ENCODE results near the gene SFRP2.

The SFRP2 gene

DNA sequence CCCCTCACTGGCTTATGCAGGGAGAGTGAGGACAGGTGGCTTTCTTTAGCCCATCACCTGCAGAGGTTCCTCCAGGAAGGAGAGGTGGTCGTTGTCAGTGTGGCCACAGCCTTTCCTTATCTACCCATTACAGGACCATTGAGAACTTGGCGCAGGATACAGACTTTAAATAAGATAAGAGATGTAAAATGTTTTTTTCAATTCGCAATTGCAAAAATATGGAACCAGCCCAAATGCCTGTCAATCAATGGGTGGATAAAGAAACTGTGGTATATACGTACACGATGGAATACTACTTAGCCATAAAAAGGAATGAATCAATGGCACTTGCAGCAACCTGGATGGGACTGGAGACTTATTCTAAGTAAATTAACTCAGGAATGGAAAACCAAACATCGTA lies 22.1 kb downstream of the SFRP2 start:
- DNase-seq: no peak

DNA sequence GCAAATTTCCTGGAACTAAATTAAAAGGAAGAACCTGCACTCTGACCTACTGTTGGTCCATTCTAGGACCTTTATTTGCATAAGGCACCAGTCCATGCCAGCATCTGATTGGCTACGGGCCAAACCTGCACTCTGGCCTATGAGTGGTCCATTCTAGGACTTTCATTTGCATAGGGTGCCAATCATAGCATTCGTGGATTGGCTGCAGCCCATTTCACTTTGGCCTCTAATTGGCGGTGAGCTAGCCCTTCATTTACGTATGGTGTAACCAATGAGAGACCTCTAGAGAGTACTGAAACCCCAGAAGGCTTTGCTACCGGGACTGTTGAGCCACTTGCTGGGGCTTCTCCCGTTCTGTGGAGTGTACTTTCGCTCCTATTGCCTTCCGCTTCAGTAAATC lies 23.0 kb downstream of the SFRP2 start:
- no peak for DNase-seq

DNA sequence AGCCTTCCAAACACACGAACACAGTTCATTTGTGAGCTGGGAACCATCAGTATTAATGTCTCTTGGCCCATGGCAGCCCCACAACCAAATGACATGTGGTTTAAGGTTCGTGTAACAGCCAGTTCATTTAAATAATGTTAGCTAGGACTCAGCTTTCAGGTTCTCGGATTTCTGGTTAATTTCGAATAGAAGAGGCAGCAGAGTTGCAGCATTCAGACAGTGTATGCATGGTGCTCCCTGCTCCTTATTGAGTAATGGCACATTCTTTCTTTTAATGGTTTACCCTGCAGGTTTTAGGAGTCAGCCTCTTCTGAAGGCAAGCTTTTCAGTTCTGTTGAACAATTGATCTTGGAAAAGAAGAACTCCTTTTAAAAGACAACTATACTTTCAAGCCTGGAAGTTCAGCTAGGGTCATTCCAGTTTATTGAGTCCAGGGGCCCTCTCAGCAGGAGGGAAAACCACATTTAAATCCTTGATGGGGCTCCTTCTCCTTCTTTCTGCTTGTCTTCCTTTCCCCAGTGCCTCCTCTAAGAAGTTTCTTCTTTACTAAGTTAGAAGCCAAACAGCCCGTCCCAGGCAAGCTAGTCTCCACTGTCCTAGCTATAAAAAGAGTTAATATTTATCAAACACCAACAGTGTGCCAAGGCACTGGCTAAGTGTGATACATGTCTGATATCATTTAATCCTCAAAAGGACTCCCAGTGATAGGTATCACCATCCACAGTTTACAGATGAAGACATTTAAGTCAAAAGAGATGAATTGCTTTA lies 24.1 kb downstream of the SFRP2 start:
- DNase-seq: no peak

DNA sequence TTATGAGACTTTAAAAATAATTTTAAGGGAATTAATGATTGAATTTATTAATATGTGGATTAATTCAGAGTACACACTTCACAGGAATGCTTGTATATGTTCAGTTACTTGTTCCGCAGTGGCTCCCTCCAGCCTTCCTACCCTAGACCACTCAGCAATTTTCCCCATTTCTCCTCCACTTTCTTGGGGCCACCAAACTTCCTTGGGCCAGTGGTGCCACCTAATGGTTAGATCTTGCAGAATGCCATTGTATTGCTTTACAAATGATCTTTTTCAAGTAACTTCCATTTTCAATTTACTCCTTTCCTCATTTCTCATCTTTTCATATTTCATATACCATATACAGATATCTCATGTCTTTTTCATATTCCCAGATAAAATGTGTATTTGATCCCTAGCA lies 25.5 kb downstream of the SFRP2 start:
- DNase-seq: no peak

DNA sequence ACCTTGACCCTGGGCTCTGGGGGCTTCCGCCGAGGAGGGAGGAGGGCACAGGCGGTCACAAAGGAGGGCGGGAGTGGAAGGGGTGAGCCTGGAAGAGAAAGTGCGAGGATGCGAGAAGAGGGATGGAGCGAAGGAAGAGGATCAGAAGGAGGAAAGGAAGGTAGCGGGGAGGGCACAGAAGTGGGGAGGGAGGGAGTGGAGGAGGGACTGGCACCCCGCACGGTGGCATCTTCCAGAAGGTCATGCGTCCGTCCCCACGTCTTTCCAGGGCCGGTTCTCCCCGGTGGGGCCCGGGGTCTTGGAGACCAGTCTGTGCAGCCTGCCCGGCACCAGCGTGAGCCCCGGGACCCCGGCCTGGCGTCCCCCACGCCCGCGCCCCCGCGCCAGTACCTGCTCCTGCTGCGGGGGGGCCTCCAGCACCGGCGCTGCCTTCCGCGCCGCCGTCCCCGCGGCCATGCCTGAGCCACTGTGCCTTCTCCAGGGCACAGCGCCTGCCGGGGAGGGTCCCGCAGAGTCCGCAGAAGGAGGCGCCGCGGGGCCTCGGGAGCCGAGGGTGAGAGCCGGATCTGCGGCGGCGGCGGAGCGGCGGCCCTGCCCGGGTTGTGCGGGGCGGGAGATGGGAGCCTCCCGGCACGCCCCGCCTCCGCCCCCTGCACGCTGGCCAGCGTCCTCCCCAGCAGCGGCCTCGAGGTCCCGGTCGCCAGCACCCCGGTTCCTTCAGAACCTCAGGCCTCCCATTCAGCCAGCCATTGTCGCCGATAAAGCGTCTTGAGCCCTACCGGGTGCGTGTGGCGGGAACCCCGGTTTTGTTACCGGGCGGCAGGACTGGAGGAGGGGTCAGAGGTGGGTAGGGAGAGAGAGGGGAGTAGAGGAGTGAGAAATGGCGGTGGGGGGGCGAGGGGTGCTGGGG lies 29.2 kb downstream of the SFRP2 start, which contains the start of gene RNF175:
TSS of gene RNF175 (minus strand) at position 618 of the 910 bp plus-strand sequence. CDS start at position 456, 162 bp downstream.
- DNase-seq: peak; percentile 19

DNA sequence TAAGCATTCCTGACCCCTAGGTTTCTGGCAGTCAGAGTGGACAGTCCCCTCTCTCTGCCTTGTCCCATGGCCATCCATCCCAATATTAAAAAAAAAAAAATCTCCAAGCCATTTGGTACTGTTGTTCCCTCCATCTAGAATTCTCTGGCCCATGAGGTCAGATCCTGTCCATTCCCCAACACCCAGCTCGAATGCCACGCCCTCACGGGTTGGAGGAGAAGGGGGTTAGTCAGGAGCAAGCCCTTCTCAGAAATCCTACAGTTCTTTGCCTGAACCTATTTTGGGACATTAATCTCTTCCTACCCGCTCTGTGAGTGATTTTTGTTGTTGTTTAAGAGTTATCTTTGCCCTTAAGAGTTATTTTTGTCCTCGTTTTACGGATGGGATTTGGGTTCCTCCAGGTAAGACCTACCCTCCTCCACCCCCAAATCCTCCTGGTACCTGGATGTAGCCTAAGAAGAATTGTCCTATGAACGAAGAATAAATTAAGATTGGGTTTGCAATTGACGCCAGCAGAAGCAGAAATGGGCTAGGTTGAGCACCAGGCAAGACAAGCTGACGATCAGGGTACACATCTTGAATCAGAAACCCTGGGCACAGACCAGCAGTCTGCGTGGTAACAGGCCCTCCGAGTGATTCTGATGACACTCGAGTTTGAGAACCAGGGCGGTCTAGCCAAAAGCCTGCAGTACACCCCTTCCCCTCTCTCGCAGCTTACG lies 30.0 kb downstream of the SFRP2 start:
- no peak for DNase-seq

DNA sequence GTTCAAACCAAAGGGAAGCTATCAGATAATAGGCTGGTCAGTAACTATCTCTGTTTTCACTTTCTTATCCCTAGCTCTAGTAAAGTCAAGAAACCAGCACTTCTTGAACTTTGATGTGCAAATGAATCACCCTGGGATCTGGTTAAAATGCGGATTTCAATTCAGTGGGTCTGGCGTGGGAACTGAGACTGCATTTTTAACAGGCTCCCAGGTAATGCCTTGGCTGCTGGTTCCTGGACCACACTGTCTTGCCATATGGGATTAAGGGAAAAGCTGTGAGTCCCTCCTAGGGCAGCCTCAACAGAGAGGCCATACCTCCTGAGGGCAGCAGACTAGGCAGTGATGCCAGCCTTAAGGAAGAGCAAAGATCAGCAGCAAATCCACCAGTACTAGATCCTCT lies 30.7 kb downstream of the SFRP2 start:
- DNase-seq: no peak

DNA sequence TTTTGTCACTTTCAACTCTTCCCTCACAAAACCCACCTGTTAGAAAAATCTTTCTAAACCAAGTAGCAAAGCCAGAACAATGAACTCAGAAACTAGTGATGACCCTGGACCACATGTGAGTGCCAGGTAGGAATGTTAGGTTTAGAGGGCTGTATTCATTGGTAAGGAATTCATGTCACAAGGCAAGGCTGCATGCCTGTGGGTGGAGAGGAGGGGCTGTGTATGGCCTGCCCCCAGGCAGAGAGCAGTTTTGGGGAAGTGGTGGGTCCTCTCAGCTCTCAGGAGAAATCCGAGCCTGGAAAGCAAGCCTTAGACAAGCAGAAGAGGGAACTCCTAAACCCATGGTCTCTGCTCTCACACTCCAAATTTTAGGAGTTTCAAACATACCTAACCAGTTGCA lies 31.5 kb downstream of the SFRP2 start:
- peak; percentile 51 for DNase-seq

DNA sequence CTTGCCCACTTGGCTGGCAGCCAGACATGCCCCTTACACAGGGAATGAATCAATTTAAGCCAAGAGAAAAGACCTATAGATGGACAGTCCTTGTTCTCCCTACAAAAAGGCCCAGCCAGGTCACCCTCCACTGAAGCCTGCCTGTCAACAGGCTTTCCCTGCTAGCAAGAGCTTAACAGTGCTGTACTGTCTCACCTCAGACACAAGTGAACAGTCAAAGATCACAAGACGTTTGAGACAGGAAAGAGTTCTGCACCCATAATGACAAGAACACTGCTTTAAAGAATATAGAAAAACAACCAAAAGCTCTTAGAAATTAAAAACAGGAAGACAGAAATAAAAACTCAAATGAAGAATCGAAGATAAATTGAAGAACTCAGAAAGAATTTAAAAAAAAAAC lies 33.7 kb downstream of the SFRP2 start:
- DNase-seq: no peak

DNA sequence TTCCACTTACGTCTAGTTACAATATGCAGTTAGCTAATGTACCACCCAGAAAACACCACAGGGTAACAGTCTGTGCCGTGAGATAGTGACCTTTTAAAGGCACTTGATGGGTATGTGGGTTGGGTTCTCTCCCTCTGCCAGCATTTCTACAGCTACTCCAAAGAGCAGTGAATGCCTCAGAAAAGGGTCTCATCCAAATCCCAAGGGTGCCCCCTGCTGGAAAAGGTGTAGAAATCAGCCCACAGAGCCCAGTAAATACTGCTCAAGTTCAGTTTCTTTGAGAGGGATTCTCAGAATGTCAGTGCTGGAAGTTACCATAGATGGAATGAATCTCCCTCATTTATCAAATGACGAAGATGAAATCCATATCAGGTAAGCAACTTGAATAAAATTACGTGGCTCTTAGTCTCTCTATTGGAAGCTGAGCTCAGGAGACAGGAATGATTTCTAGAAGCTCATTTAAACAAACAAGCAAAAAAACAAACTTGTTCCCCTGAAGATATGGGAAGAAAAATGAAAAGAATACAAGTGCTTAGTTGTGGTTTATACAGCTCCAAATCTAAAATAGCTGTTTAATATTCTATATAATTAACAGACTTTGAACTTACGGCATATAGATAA lies 38.6 kb downstream of the SFRP2 start:
- peak; percentile 75 for DNase-seq

DNA sequence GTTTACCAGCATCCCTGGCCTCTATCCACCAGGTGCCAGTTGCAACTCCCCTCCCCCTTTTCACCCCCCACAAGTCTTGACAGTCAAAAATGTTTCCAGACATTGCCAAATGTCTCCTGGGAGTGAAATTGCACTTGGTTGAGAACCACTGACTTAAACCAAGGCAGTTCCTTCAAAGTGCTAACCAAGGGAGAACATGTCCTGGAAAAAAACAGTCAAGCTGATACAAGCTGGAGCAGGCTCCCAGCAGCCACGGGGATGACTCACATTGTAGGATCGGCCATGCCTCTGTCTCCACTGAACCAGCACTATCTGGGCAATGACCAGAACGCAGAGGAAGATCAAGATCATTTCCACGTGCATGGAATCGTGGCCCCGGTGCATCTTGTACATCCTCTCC lies 40.5 kb downstream of the SFRP2 start:
- DNase-seq: peak; percentile 67

DNA sequence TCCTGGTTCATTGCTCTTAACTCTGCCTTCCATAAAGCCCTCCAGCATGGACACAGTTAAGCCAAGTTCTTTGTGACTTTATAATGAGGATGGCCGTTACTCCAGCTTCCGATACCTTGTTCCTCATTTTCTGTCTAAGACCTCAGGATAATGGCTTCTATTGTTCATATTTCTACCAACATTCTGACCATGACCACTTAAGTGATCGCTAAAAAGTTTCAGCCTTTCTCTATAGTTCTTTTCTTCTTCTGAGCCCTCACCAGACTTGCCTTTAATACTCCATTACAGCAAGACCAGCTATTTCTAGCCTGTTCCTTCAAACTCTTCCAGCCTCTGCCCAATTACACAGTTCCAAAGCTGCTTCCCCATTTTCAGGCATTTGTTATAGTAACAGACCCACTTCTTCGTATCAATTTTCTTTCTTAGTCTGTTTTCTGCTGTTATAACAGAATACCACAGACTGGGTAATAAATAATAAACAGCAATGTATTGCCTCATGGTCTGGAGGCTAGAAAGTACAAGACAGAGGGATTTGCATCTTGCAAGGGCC lies 41.4 kb downstream of the SFRP2 start:
- DNase-seq: no peak

DNA sequence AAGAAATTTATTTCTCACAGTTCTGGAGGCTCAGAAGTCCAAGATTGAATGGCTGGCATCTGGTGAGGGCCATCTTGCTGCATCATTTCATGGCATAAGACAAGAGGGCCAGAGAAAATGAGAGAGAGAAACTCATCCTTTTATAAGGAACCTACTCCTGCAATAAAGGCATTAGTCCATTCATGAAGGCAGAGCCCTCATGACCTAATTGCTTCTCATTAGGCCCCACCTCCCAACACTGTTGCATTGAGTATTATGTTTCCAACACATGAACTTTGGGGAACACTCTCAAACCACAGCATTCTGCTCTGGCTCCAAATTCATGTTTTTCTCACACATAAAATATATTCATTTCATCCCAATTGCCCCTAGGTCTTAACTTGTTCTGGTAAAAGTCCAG lies 43.2 kb downstream of the SFRP2 start:
- no peak for DNase-seq

DNA sequence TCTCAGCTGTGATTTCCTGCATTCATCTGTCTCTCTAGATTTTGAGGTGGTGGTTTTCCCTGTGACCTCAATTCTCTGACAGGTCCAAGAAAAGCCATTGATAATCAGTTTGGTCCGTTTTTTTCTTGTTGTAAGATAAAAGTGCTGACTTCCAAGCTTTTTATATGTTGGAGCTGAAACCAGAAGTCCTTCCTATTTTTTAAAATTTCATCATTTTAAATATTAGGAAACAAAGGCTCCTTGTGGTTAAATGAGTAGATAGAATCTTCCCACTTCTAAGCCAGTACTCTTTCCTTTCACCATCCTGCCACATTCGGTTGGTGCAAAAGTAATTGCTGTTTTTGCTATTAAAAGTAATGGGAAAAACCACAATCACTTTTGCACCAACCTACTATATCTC lies 47.3 kb downstream of the SFRP2 start:
- no peak for DNase-seq

DNA sequence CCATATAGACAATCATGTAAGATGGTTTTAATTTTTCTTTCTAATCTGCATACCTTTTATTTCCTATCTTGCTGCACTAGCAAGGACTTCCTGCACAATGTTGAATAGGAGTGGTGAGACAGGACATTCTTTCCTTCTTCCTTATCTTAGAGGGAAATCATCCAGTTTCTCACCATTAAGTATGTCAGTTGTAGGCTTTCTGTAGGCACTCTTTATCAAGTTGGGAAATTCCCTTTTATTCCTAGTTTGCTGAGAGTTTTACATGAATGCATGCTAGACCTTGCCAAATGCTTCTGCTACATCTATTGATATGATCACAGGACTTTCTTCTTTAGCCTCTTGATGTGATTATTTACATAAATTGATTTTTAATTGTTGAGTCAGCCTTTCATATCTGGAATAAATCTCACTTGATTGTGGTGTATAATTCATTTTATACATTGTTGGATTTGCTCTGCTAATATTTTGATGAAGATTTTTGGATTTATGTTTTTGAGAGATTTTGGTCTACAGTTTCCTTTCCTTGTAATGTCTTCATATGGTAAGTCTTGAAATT lies 52.9 kb downstream of the SFRP2 start:
- DNase-seq: peak; percentile 12

DNA sequence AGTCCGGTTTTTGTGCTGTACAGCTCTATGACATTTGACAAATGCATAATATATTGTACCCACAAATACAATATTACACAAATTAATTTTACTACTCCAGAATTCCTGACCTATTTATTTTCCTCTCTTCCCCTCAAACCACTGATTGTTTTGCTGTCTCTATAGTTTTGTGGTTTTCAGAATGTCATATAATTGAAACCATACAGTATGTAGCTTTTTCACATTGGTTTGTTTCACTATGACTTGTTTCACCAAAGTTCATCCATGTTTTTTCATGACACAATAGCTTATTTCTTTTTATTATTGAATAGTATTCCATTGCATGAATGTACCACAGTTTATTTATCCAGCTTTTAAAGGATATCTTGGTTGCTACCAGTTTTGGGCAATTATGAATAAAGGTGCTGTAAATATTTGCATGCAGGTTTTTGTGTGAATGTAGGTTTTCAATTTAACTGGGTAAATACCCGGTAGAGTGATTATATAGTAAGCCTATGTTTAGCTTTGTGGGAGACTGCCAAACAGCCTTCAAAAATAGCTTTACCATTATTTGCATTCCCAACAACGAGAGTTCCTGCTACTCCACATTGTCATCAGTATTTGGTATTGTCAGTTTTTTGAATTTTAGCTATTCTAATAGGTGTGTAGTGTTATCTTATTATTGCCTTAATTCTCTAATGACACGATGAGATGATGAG lies 55.0 kb downstream of the SFRP2 start:
- peak; percentile 17 for DNase-seq

DNA sequence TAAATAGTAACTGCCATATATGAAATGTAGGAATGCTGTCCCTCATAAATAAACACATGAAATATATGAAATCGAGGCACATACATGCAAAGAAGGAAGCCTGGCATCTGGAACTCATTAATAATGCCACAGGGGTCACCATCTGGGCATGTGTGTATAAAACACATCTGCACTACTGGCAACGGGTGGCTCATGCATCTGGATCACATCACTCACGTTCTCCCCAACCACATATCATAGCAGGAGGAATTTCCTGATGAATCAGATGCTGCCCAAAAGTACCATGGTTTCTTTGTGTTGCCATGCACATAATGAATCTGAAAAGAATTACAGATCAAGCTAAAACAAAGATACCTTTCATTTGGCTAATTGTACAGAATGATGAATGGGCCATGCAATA lies 57.6 kb downstream of the SFRP2 start:
- peak; percentile 86 for DNase-seq

All from fibroblast of skin of right biceps (primary cell).